AG09319 (cell line): ENCODE measurements around the gene GRSF1.

Source experiments
- DNase-seq: peaks from one replicate; pipeline ENCODE4 v3.0.0-alpha.2; 2010; ENCODE audit warnings: low read depth; ENCODE audit errors: extremely low read depth
- CTCF ChIP-seq: IDR thresholded peaks from 2 replicates; pipeline ENCODE4 v1.5.1; 2011; ENCODE audit warnings: low read depth, mild to moderate bottlenecking, inconsistent platforms, low read length, moderate library complexity

GRSF1 gene

DNA sequence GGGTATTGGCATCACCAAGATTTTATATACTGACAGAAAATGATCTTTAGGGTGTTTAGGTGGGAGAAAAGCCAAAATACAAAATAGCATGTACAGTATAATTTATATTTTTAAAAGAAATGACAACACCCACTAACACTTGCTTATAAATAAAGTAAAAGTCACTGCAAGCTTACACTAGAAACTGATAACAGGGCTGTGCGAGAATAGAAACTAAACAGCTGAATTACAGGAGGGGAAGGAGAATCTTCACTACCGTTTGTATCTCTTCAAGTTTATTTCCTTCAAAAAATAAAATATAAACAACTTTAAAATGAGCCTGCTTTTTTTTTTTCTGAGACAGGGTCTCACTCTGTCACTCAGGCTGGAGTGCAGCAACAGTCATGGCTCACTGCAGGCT, 22.8 kb downstream of the GRSF1 start:
- no peak for TF ChIP-seq CTCF
- DNase-seq: no peak

- no peak for TF ChIP-seq CTCF
- no peak for DNase-seq
These were observed 24.3 kb downstream of the GRSF1 start for GRCh38 chr4:70815370-70815769.

DNA sequence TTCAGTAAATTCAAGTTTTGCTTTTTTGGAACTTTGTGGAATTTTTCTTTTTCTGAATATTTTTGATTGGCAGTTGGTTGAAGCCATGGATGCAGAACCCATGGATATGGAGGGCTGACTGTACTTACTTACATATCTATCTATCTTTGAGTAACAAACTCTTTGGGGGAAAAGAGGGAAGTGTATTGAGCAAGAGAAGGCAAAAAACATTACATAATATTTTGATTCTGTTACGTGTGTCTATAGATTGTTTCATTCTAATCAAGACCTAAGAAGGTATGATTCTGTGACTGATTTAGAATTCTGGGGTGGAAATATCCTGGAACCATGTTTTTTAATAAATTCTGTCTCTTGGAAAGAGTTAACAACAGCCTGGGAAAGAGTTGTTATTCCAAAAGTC, 31.5 kb downstream of the GRSF1 start:
- TF ChIP-seq CTCF: no peak
- no peak for DNase-seq

- TF ChIP-seq CTCF: no peak
- DNase-seq: no peak
These were observed 36.6 kb downstream of the GRSF1 start for GRCh38 chr4:70802928-70803580.

DNA sequence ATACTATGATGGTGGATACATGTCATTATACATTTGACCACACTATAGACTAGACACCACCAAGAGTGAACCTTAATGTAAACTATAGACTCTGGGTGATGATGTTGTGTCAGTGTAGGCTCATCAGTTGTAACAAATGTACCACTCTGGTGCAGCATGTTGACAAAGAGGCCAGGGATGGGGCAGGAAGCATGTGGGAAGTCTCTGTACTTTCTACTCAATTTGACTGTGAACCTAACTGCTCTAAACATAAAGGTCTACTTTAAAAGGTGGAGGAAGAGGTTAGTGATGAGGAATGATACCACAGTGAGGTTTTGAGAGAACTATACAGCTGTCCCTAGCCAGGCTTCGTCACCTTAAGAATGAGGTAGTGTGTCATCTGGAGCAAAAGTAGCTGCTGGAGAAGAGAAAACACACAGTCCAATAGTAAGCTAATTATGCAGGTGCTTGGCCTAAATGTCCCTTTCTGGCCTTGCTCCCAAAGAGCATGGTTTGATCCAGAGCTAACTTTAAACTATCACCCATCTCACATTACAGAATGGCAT, 38.4 kb downstream of the GRSF1 start:
- no peak for DNase-seq
- TF ChIP-seq CTCF: no peak

- no peak for DNase-seq
- TF ChIP-seq CTCF: no peak
These were observed 46.1 kb downstream of the GRSF1 start for GRCh38 chr4:70793626-70794025.

GRCh38 chr4:70788733-70789132, 51.0 kb downstream of the GRSF1 start:
- DNase-seq: no peak
- TF ChIP-seq CTCF: no peak
